HL-60/S4 treated with retinoic acid at 250 ng/mL for 4 days and 3 days (cell line): ENCODE data around the gene OSGEP.

Experiments
- in situ Hi-C: fragments of 300-500 bp; cut with MboI; formaldehyde crosslinking; loops from 2 replicates; pipeline ENCODE4 v1.7.0; 2022; ENCODE audit warnings: low sequenced_read_pairs

OSGEP gene

GRCh38 chr14:20434701-20435581, 19.7 kb downstream of the OSGEP start:
- in situ Hi-C loops = no loop called here

GRCh38 chr14:20429801-20430669, 24.6 kb downstream of the OSGEP start:
- in situ Hi-C loops = no loop called here

GRCh38 chr14:20428802-20429201, 25.8 kb downstream of the OSGEP start:
- in situ Hi-C loops = no loop called here

- in situ Hi-C loops = no loop called here
These were observed 26.6 kb downstream of the OSGEP start for GRCh38 chr14:20428010-20428365.

GRCh38 chr14:20427231-20428009, 27.2 kb downstream of the OSGEP start:
- in situ Hi-C loops = no loop called here

- in situ Hi-C loops = no loop called here
These were observed 29.8 kb downstream of the OSGEP start for GRCh38 chr14:20424851-20425250.

- in situ Hi-C loops = no loop called here
These were observed 31.7 kb downstream of the OSGEP start for GRCh38 chr14:20422886-20423285.

GRCh38 chr14:20421267-20421666, 33.3 kb downstream of the OSGEP start:
- in situ Hi-C loops = no loop called here

GRCh38 chr14:20419419-20419818, 35.2 kb downstream of the OSGEP start:
- in situ Hi-C loops = loop anchor here (5.0 kb wide), 1 partner anchor 43 kb away; the partner anchor contains the start of gene PIP4P1

GRCh38 chr14:20418501-20418909, 36.1 kb downstream of the OSGEP start:
- in situ Hi-C loops = loop anchor here (5.0 kb wide), 1 partner anchor 44 kb away; the partner anchor contains the start of gene PIP4P1

- in situ Hi-C loops = loop anchor here (5.0 kb wide), 1 partner anchor 45 kb away; the partner anchor contains the start of gene PIP4P1
These were observed 37.1 kb downstream of the OSGEP start for GRCh38 chr14:20417250-20418186.

- in situ Hi-C loops = loop anchor here (5.0 kb wide), 1 partner anchor 46 kb away; the partner anchor contains the start of gene PIP4P1
These were observed 38.4 kb downstream of the OSGEP start for GRCh38 chr14:20416223-20416622.

GRCh38 chr14:20415782-20416206, 38.8 kb downstream of the OSGEP start:
- in situ Hi-C loops = loop anchor here (5.0 kb wide), 1 partner anchor 47 kb away; the partner anchor contains the start of gene PIP4P1

- in situ Hi-C loops = no loop called here
These were observed 40.9 kb downstream of the OSGEP start for GRCh38 chr14:20413744-20414082.

GRCh38 chr14:20412876-20413743, 41.5 kb downstream of the OSGEP start, which contains the start of gene TEP1:
TEP1 (minus strand) TSS chr14:20413501; CDS start chr14:20408439, 5,062 bp downstream.
- in situ Hi-C loops = no loop called here

GRCh38 chr14:20412411-20412810, 42.2 kb downstream of the OSGEP start:
- in situ Hi-C loops = no loop called here

GRCh38 chr14:20409226-20409625, 45.4 kb downstream of the OSGEP start:
- in situ Hi-C loops = no loop called here

GRCh38 chr14:20403521-20403920, 51.1 kb downstream of the OSGEP start:
- in situ Hi-C loops = no loop called here
